GM23338 (cell line): Measurements from ENCODE around the gene MCAM.

Experiments used
- CREB1 ChIP-seq: fragments of 250-450 bp; sonication (Bioruptor Pico); IDR thresholded peaks from 2 replicates; pipeline ENCODE4 v1.5.0; 2020; ENCODE audit warnings: low read depth, mild to moderate bottlenecking, moderate library complexity
- CTCF ChIP-seq, 2 experiments: fragments of 200-600 bp in 1 of 2; sonication (generic) in 1 of 2; conservative IDR thresholded peaks; 2 replicates each; pipeline versions ENCODE4 v1.5.1 to v1.6.1; 2016 to 2017; ENCODE audit warnings: antibody characterized with exemption in 2 of 2, low read depth in 2 of 2, mild to moderate bottlenecking in 2 of 2, moderate library complexity in 1 of 2
- ETS1 ChIP-seq: IDR thresholded peaks from 2 replicates; pipeline ENCODE4 v1.6.1; 2016; ENCODE audit warnings: antibody characterized with exemption
- EZH2 ChIP-seq: fragments of 200-600 bp; sonication (generic); IDR thresholded peaks from one replicate; pipeline ENCODE4 v1.8.0; 2017; ENCODE audit warnings: antibody characterized with exemption, mild to moderate bottlenecking, low read depth; ENCODE audit not compliant: unreplicated experiment
- EZH2phosphoT487 ChIP-seq: fragments of 200-600 bp; sonication (generic); IDR thresholded peaks from one replicate; pipeline ENCODE4 v1.8.1; 2018; ENCODE audit warnings: antibody characterized with exemption; ENCODE audit not compliant: unreplicated experiment
- JUNB ChIP-seq: IDR thresholded peaks from one replicate; pipeline ENCODE4 v1.6.1; 2016; ENCODE audit warnings: antibody characterized with exemption; ENCODE audit not compliant: unreplicated experiment
- POLR2AphosphoS5 ChIP-seq: IDR thresholded peaks from 2 replicates; pipeline ENCODE4 v1.6.1; 2016; ENCODE audit warnings: antibody characterized with exemption, low read depth
- ZNF114 ChIP-seq: fragments of 250-450 bp; sonication (Bioruptor Pico); IDR thresholded peaks from 2 replicates; pipeline ENCODE4 v1.5.0; 2020; ENCODE audit warnings: mild to moderate bottlenecking, moderate library complexity
- TF ChIP-seq, protein P1 (sequence below): IDR thresholded peaks from one replicate; pipeline ENCODE4 v1.6.1; 2018; ENCODE audit warnings: antibody characterized with exemption; ENCODE audit not compliant: unreplicated experiment

DNA sequence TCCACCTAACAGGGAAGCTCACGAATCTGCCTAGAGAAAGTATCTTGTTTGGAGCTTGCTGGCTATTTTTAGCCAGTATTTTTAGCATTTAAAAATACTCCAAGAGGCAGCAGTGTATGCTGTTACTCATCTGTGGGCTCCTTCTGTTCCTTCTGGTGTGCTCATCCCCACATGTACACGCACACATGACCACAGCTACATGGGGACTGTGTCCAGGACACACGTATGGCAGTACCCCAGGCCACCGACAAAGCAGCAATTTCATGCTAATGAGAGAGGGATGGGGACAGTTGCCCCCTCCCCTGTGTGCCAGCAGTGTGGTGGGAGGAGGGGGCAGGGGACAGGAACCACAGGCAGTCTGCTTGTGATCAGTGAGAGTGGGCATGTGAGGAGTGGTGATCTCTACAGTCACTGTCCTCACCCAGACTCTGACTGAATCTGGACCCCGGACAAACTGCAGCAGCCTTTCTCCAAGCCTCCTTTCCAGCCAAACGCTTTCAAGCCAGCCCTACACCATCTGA lies 48.2 kb upstream of the MCAM start:
- TF ChIP-seq CTCF (conservative IDR thresholded peaks at IDR 0.05; ENCODE audit: low read depth in 2 of 2) (no peak), POLR2AphosphoS5 (no peak), EZH2 (no peak), EZH2phosphoT487 (no peak), JUNB (no peak), CREB1 (CRISPR knock-in tag) (no peak), ZNF114 (CRISPR knock-in tag) (no peak), ETS1 (no peak)
- TF ChIP-seq, protein P1, sequence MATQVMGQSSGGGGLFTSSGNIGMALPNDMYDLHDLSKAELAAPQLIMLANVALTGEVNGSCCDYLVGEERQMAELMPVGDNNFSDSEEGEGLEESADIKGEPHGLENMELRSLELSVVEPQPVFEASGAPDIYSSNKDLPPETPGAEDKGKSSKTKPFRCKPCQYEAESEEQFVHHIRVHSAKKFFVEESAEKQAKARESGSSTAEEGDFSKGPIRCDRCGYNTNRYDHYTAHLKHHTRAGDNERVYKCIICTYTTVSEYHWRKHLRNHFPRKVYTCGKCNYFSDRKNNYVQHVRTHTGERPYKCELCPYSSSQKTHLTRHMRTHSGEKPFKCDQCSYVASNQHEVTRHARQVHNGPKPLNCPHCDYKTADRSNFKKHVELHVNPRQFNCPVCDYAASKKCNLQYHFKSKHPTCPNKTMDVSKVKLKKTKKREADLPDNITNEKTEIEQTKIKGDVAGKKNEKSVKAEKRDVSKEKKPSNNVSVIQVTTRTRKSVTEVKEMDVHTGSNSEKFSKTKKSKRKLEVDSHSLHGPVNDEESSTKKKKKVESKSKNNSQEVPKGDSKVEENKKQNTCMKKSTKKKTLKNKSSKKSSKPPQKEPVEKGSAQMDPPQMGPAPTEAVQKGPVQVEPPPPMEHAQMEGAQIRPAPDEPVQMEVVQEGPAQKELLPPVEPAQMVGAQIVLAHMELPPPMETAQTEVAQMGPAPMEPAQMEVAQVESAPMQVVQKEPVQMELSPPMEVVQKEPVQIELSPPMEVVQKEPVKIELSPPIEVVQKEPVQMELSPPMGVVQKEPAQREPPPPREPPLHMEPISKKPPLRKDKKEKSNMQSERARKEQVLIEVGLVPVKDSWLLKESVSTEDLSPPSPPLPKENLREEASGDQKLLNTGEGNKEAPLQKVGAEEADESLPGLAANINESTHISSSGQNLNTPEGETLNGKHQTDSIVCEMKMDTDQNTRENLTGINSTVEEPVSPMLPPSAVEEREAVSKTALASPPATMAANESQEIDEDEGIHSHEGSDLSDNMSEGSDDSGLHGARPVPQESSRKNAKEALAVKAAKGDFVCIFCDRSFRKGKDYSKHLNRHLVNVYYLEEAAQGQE, result no peak
